Endothelial cell of umbilical vein (primary cell): ENCODE measurements around the gene BABAM2. TPM values are rescaled to one million over a fixed set of nuclear protein-coding genes. Genes with fewer than 3 reads are reported as not detected.

ENCODE experiments used
- BruUV-seq: library from RNA; stranded (reverse); fragments of 400-500 nt; replicated peaks from 2 replicates; lab custom pipeline; 2021; lab: Mats Ljungman, UMichigan
- CTCF ChIA-PET: fragments of 300-600, 350-600 bp; sonication (Branson Sonifier 250); formaldehyde crosslinking; loops from one replicate; lab custom pipeline; 2021; ENCODE audit warnings: antibody characterized with exemption, inconsistent platforms; lab: Charles Lee
- POLR2A ChIA-PET: fragments of 300-600, 350-600 bp; sonication (Branson Sonifier 250); formaldehyde crosslinking; loops from one replicate; lab custom pipeline; 2021; ENCODE audit warnings: antibody characterized with exemption, inconsistent platforms; lab: Charles Lee
- DNase-seq: peaks from one replicate; pipeline ENCODE4 v3.0.0-alpha.2; 2011; ENCODE audit warnings: low read depth, low spot score
- FAIRE-seq: peaks from 2 replicates; lab custom pipeline; 2011; peaks lifted over from hg19 to GRCh38; lab: Jason Lieb, UNC
- H2AFZ ChIP-seq: 2 replicates; pipeline ENCODE4 v1.6.0; 2012; ENCODE audit warnings: low read depth, low read length, control low read depth, inconsistent platforms
- H3K27ac ChIP-seq: 2 replicates; pipeline ENCODE4 v1.5.1; 2011; ENCODE audit warnings: low read depth, mild to moderate bottlenecking, control low read depth, low read length, moderate library complexity; ENCODE audit not compliant: insufficient read depth
- H3K27me3 ChIP-seq, 2 experiments: 2 replicates each; pipeline versions ENCODE4 v1.6.0 to v1.6.1; 2011; ENCODE audit warnings: low read length in 2 of 2, mixed read lengths in 1 of 2; ENCODE audit not compliant: control insufficient read depth in 2 of 2, insufficient read depth in 2 of 2
- H3K36me3 ChIP-seq, 2 experiments: 2 replicates in 1 of 2; 3 replicates in 1 of 2; pipeline ENCODE4 v1.5.1; 2011; ENCODE audit warnings: low read length in 2 of 2, mild to moderate bottlenecking in 1 of 2, moderate library complexity in 1 of 2; ENCODE audit not compliant: control insufficient read depth in 2 of 2, insufficient read depth in 2 of 2; ENCODE audit errors: extremely low read depth in 1 of 2
- H3K4me1 ChIP-seq: 3 replicates; pipeline ENCODE4 v1.5.1; 2011; ENCODE audit warnings: mild to moderate bottlenecking, low read length; ENCODE audit not compliant: control insufficient read depth, insufficient read depth; ENCODE audit errors: extremely low read depth
- H3K4me2 ChIP-seq: 2 replicates; pipeline ENCODE4 v1.6.1; 2011; ENCODE audit warnings: low read length, control low read depth, mixed read lengths; ENCODE audit not compliant: insufficient read depth
- H3K4me3 ChIP-seq, 3 experiments: fragments of 200-600 bp in 1 of 3; sonication (generic), shearing (Covaris generic) in 1 of 3; replicated peaks in 1 of 3; 2 replicates each; pipeline ENCODE4 v1.5.1; 2011 to 2016; ENCODE audit warnings: control low read depth in 3 of 3, low read length in 3 of 3, mild to moderate bottlenecking in 2 of 3, inconsistent platforms in 1 of 3, low read depth in 1 of 3, moderate library complexity in 1 of 3; ENCODE audit not compliant: insufficient read depth in 1 of 3
- H3K79me2 ChIP-seq: 2 replicates; pipeline ENCODE4 v1.6.0; 2012; ENCODE audit warnings: low read length, inconsistent platforms; ENCODE audit not compliant: control insufficient read depth, insufficient read depth
- H3K9ac ChIP-seq: replicated peaks from 2 replicates; pipeline ENCODE3; 2011; ENCODE audit warnings: low read length, control low read depth; ENCODE audit not compliant: insufficient read depth; ENCODE audit errors: extremely low read depth
- H3K9me1 ChIP-seq: replicated peaks from 3 replicates; pipeline ENCODE4 v1.6.0; 2011; ENCODE audit warnings: mild to moderate bottlenecking, low read length; ENCODE audit not compliant: control insufficient read depth, insufficient read depth; ENCODE audit errors: extremely low read depth
- H3K9me3 ChIP-seq: replicated peaks from 2 replicates; pipeline ENCODE4 v1.5.1; 2012; ENCODE audit warnings: low read length, inconsistent platforms; ENCODE audit not compliant: control insufficient read depth, insufficient read depth
- H4K20me1 ChIP-seq: replicated peaks from 2 replicates; pipeline ENCODE3; 2011; ENCODE audit warnings: mild to moderate bottlenecking, low read length; ENCODE audit not compliant: control insufficient read depth, insufficient read depth; ENCODE audit errors: extremely low read depth
- CTCF ChIP-seq, 2 donors: IDR thresholded peaks; 1 replicate in 1 of 2; 2 replicates in 1 of 2; pipeline ENCODE4 v1.5.1; 2011; ENCODE audit warnings: low read length in 2 of 2, mild to moderate bottlenecking in 2 of 2, moderate library complexity in 2 of 2, control low read depth in 1 of 2, inconsistent platforms in 1 of 2, low read depth in 1 of 2; ENCODE audit not compliant: insufficient read depth in 1 of 2; ENCODE audit errors: extremely low read depth in 1 of 2
- EZH2 ChIP-seq: IDR thresholded peaks from 2 replicates; pipeline ENCODE4 v1.6.1; 2012; ENCODE audit warnings: borderline replicate concordance, low read depth, mild to moderate bottlenecking, moderate library complexity, low read length, inconsistent platforms; ENCODE audit not compliant: severe bottlenecking
- FOS ChIP-seq: IDR thresholded peaks from 2 replicates; pipeline ENCODE4 v1.6.1; 2011; ENCODE audit warnings: mild to moderate bottlenecking, low read length, moderate library complexity, borderline replicate concordance; ENCODE audit not compliant: insufficient read depth
- GATA2 ChIP-seq: IDR thresholded peaks from 2 replicates; pipeline ENCODE4 v1.7.0; 2011; ENCODE audit warnings: low read depth, mild to moderate bottlenecking, moderate library complexity, mixed read lengths, low read length; ENCODE audit not compliant: insufficient read length, insufficient read depth
- JUN ChIP-seq: IDR thresholded peaks from 2 replicates; pipeline ENCODE4 v1.6.1; 2011; ENCODE audit warnings: borderline replicate concordance, low read depth; ENCODE audit not compliant: insufficient read length, insufficient read depth
- MAX ChIP-seq: IDR thresholded peaks from 2 replicates; pipeline ENCODE4 v1.6.1; 2011; ENCODE audit not compliant: insufficient read depth, insufficient read length
- MYC ChIP-seq: IDR thresholded peaks from one replicate; pipeline ENCODE4 v1.6.1; 2011; ENCODE audit warnings: mild to moderate bottlenecking, low read depth, low read length
- POLR2A ChIP-seq: IDR thresholded peaks from 2 replicates; pipeline ENCODE4 v1.6.1; 2012; ENCODE audit warnings: low read depth, mild to moderate bottlenecking, control low read depth, low read length
- POLR2AphosphoS5 ChIP-seq: IDR thresholded peaks from 2 replicates; pipeline ENCODE4 v1.6.1; 2012; ENCODE audit warnings: low read depth, mild to moderate bottlenecking, control low read depth, low read length, moderate library complexity; ENCODE audit not compliant: insufficient read depth
- dilution Hi-C: fragments of 300-500 bp; cut with MboI; formaldehyde crosslinking; loops from one replicate; pipeline ENCODE4 v1.15.0; 2019; ENCODE audit warnings: low sequenced_read_pairs; ENCODE audit not compliant: extremely low pct_ligation_motif_present
- intact Hi-C: fragments of 100-400 bp; cut with micrococcal nuclease; formaldehyde crosslinking; loops from one replicate; pipeline ENCODE4 v1.10.0; 2022
- polyA plus RNA-seq, 4 experiments: library from polyadenylated mRNA; depleted of rRNA in 3 of 4; stranded (reverse) in 3 of 4; unstranded in 1 of 4; fragments of >200 nt; gene quantifications; 2 replicates each; pipeline versions ENCODE4 v1.2.1 to v1.2.3, GENCODE V29; 2011 to 2012; ENCODE audit warnings: missing spikeins in 1 of 4
- total RNA-seq: library from RNA; stranded (reverse); gene quantifications from 2 replicates; pipeline ENCODE4 v1.2.3, GENCODE V29; 2021

The BABAM2 gene
- total and polyA plus RNA-seq, 2 donors (not counting 3 experiments of a cell fraction or from before 2014, with no cell fraction given): 19.9 to 27.6 TPM

- Histone ChIP-seq H3K4me1 (peaks cover 12% of the 10 kb centered on the region), H3K9me3 (no peaks in the 10 kb centered on the region), H3K9me1 (no peaks in the 10 kb centered on the region), H3K27me3 (no peaks in the 10 kb centered on the region), H3K27ac (no peak overlapping the region), H3K79me2 (no peaks in the 10 kb centered on the region), H4K20me1 (no peaks in the 10 kb centered on the region), H2AFZ (no peak overlapping the region), H3K36me3 (no peaks in the 10 kb centered on the region), H3K4me3 (no peak overlapping the region), H3K4me2 (no peak overlapping the region), H3K9ac (no peak overlapping the region)
- TF ChIP-seq POLR2A (no peak), EZH2 (no peak), JUN (no peak), GATA2 (no peak), MYC (no peak), CTCF (IDR thresholded peaks at IDR 0.05; ENCODE audit: extremely low read depth in 1 of 2, insufficient read depth in 1 of 2, low read depth in 1 of 2, low read length in 2 of 2) (no peak), FOS (no peak), MAX (no peak), POLR2AphosphoS5 (no peak)
- DNase-seq (no peak), FAIRE-seq (no peak)
- ChIA-PET POLR2A (no interaction called here), CTCF (interaction anchor here (1.1 kb wide), 1 partner anchor 647 kb away, joined by 5 read pairs; no protein-coding TSS in a partner anchor)
- intact Hi-C loops: no loop called here
- no TSS peak for BruUV-seq
- dilution Hi-C loops: no loop called here
These were observed 460.3 kb downstream of the BABAM2 start for GRCh38 chr2:28350791-28351285.
